WI38 (cell line): Measurements from ENCODE around the gene MSH3.

Experiments used
- H3K4me3 ChIP-seq: 2 replicates; pipeline ENCODE4 v1.5.1; 2011; ENCODE audit warnings: low read depth, mild to moderate bottlenecking, control low read depth, low read length
- TF ChIP-seq, protein P1 (sequence below): IDR thresholded peaks from 2 replicates; pipeline ENCODE4 v1.5.1; 2012; ENCODE audit warnings: low read depth, mild to moderate bottlenecking, control low read depth, low read length

Gene MSH3

DNA sequence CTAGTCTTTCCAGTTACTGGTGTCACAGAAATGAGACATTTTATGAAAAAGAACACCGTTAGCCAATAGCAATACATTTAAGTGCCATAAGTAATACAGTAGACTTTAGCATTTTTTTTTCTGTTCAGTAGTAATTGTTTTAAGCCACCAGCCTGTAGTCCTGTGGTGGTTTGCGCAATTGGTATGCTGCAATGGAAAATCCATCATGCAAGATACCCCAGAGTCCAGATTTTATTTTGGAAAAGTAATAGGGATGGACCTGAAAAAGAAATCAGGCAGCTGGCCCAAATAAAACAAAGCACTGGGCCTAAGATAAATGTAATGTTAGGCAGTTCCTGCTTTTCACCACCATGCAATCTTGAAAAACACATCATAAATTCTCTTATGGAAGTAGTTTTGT, 211.1 kb downstream of the MSH3 start:
- TF ChIP-seq, protein P1, sequence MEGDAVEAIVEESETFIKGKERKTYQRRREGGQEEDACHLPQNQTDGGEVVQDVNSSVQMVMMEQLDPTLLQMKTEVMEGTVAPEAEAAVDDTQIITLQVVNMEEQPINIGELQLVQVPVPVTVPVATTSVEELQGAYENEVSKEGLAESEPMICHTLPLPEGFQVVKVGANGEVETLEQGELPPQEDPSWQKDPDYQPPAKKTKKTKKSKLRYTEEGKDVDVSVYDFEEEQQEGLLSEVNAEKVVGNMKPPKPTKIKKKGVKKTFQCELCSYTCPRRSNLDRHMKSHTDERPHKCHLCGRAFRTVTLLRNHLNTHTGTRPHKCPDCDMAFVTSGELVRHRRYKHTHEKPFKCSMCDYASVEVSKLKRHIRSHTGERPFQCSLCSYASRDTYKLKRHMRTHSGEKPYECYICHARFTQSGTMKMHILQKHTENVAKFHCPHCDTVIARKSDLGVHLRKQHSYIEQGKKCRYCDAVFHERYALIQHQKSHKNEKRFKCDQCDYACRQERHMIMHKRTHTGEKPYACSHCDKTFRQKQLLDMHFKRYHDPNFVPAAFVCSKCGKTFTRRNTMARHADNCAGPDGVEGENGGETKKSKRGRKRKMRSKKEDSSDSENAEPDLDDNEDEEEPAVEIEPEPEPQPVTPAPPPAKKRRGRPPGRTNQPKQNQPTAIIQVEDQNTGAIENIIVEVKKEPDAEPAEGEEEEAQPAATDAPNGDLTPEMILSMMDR = no peak
- no peak overlapping the region for H3K4me3 ChIP-seq

DNA sequence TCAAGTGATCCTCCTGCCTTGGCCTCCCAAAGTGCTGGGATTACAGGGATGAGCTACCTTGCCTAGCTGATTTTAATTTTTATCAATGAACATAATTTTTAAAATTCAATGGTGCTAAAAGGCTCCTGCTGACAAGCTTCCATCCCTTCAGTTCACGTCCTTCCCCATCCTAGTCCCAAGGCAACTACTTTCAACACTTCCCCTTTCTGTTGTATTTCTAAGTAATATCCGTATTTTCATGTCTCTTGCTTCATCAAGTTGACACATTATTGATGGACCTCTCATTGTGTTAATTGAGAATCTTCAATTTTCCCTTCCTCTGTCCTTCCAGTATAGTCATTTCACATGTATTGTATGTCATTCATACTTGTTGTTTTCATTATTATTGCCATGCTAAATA, 211.9 kb downstream of the MSH3 start:
- TF ChIP-seq, protein P1 = no peak
- no peak overlapping the region for H3K4me3 ChIP-seq

DNA sequence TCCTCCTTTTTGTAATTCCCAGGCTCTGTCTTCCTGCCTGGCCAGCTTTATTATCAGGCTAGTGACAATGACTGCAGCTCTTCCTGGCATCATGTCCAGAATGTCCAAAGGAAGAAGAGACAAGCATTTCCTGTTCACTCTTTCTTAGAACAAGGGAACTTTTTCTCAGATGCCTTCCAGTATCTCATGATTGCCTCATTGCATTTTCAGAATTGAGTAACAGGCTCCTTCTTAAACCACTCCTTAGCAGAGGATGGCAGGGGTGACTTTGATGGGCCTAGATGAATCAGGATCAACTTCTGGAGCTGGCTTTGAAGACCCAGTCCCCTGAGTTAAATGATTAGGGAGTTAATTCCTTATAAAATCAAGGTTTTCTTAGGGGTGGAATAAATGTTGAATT, 212.8 kb downstream of the MSH3 start:
- TF ChIP-seq, protein P1 = no peak
- H3K4me3 ChIP-seq = no peak overlapping the region

DNA sequence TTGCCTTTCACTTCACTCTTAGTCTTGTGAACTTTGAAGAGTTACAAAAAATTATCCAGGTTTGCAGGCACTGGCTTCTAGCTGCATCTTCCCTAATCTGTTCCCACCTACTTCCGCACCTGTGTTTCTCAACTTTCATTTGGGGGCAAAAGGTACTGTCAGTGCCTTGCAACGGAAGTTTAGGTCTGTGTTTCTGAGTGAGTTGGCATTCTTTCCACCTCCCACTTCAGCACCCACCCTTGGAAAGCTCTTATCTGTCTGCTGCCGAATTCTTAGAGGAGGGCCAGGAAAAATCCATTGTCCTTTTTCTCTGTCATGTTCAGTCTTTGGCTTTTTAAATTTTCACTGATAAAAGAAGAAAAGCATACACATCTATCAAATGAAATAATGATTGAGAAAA, 216.0 kb downstream of the MSH3 start:
- TF ChIP-seq, protein P1 = no peak
- no peak overlapping the region for H3K4me3 ChIP-seq

DNA sequence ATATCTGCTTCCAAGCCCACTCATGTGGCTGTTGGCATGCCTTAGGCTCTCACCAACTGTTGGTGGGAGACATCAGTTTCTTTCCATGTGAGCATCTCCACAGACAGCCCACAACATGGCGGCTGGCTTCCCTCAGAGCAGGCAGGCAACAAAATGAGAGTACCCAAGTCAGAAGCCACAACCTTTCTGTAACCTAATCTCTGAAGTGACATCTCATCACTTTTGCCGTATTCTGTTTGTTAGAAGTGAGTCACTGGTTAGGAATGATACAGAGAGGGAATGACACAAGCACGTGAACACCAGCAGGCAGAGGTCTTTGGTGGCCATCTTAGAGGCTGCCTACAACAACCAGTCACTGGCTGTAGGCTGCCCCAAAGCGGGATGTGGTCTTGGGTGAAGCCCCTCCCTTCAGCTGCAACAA, 217.1 kb downstream of the MSH3 start:
- TF ChIP-seq, protein P1 = no peak
- no peak overlapping the region for H3K4me3 ChIP-seq

DNA sequence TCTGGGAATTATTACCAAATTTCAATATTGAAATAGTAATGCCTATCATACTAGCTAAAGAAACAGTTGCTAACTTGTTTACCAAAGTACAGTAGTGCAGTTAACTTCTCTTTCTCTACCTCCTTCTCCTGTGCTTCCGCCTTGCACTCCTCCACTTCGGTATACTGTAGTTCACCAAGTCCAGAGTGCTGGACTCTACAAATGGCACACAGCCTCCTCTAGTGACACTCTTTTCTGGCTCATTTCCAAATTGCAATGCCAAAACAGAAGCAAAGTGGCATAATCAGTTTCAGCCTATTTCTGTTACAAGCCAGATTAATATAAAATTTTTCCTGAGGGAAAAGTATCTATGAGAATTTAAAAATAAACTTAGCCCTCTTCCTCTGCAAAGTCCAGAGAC, 219.7 kb downstream of the MSH3 start:
- TF ChIP-seq, protein P1 = no peak

DNA sequence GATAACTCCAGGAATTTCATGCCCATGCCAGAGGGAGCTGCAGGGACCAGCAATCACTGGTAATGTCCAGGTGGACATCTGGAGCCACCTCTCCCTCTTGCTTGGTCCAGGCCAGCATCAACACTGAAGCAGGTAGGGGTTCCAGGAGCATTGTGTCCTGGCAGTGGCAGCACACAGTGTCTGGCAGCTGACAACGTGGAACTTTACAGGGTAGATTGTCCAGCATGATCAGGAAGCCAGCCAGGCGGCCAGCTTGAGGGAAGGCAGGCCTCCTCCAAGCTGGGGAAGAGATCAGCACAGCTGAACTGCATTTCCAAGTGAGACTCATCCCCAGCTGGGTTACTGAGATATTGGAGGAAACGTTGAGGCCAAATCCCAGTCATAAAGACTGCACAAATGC, 223.1 kb downstream of the MSH3 start:
- H3K4me3 ChIP-seq = no peak overlapping the region
- TF ChIP-seq, protein P1 = no peak

More for the DNA sequence above, 219.7 kb downstream of the MSH3 start:
- no peak overlapping the region for H3K4me3 ChIP-seq
